Activated naive CD4-positive, alpha-beta T cell treated with anti-CD3 and anti-CD28 coated beads, Interleukin-2, amount 10 ng/mL, durations not matched to agents 7 days and 5 days (primary cell): ENCODE data around the gene CFAP46.
"Not testable (repeated sequence)": the region's sequence is repeated elsewhere in the genome, so short reads cannot be mapped to it uniquely, and the experiment has no call there.

Experiments used
- CTCF ChIA-PET: fragments of 350-600 bp; sonication (Branson Sonifier 250); formaldehyde crosslinking; loops from one replicate; lab custom pipeline; 2021; ENCODE audit warnings: antibody characterized with exemption; lab: Charles Lee
- DNase-seq: peaks from one replicate; pipeline ENCODE4 v3.0.0-alpha.2; 2020
- H3K27ac Mint-ChIP-seq: one replicate; pipeline ENCODE4 v1.8.0; 2021; ENCODE audit warnings: mild to moderate bottlenecking, moderate library complexity, mixed read lengths
- H3K27me3 Mint-ChIP-seq: one replicate; pipeline ENCODE4 v1.8.0; 2021; ENCODE audit warnings: mild to moderate bottlenecking, mixed read lengths
- H3K36me3 Mint-ChIP-seq: one replicate; pipeline ENCODE4 v1.8.0; 2021; ENCODE audit warnings: mixed read lengths
- H3K4me1 Mint-ChIP-seq: one replicate; pipeline ENCODE4 v1.8.0; 2021; ENCODE audit warnings: mixed read lengths
- H3K4me3 Mint-ChIP-seq: one replicate; pipeline ENCODE4 v1.8.0; 2021; ENCODE audit warnings: mild to moderate bottlenecking, moderate library complexity, mixed read lengths
- H3K9me3 Mint-ChIP-seq: one replicate; pipeline ENCODE4 v1.8.0; 2021; ENCODE audit warnings: mixed read lengths

The CFAP46 gene

GRCh38 chr10:132784866-132785722 lies 157.3 kb downstream of the CFAP46 start:
- no peak for DNase-seq
- CTCF ChIA-PET, result no interaction called here
- no peak overlapping the region for H3K4me3 Mint-ChIP-seq
- H3K27me3 Mint-ChIP-seq, result peaks cover 69% of the 10 kb centered on the region
- no peak overlapping the region for H3K27ac Mint-ChIP-seq
- H3K36me3 Mint-ChIP-seq, result peaks cover 13% of the 10 kb centered on the region
- H3K9me3 Mint-ChIP-seq, result no peaks in the 10 kb centered on the region
- H3K4me1 Mint-ChIP-seq, result no peaks in the 10 kb centered on the region

- H3K27ac Mint-ChIP-seq, result peak overlapping the region; percentile 19
- no peak for DNase-seq
- H3K4me1 Mint-ChIP-seq, result no peaks in the 10 kb centered on the region
- peaks cover 60% of the 10 kb centered on the region for H3K27me3 Mint-ChIP-seq
- no peaks in the 10 kb centered on the region for H3K9me3 Mint-ChIP-seq
- H3K4me3 Mint-ChIP-seq, result no peak overlapping the region
- peaks cover 13% of the 10 kb centered on the region for H3K36me3 Mint-ChIP-seq
- CTCF ChIA-PET, result no interaction called here
Observed at GRCh38 chr10:132783940-132784865, 158.2 kb downstream of the CFAP46 start.

- no peaks in the 10 kb centered on the region for H3K9me3 Mint-ChIP-seq
- H3K4me3 Mint-ChIP-seq, result no peak overlapping the region
- H3K27ac Mint-ChIP-seq, result no peak overlapping the region
- CTCF ChIA-PET, result no interaction called here
- no peaks in the 10 kb centered on the region for H3K4me1 Mint-ChIP-seq
- peaks cover 52% of the 10 kb centered on the region for H3K27me3 Mint-ChIP-seq
- H3K36me3 Mint-ChIP-seq, result peaks cover 14% of the 10 kb centered on the region
- DNase-seq, result no peak
Observed at GRCh38 chr10:132783165-132783939, 159.0 kb downstream of the CFAP46 start.

DNA sequence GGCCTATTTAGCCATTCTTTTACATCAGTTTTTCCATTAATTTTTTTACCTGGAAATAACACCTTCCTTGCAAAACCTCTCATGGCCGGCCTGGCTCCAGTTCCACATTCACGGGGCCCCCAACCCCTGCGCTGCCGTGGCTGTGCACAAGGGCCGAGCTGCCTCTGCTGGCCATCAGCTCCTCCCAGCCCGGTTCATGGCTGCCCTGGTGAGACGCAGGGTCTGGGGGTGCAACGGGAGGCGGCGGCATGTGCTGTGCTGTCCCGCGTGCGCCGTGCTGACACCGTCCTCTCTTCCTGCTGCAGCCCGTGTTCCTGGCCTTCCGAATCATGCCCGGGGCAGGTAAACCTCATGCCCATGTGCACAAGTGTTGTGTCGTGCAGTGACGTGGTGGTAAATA lies 160.8 kb downstream of the CFAP46 start:
- CTCF ChIA-PET, result no interaction called here
- no peak for DNase-seq
- H3K27me3 Mint-ChIP-seq, result peaks cover 35% of the 10 kb centered on the region
- H3K9me3 Mint-ChIP-seq, result no peaks in the 10 kb centered on the region
- peaks cover 14% of the 10 kb centered on the region for H3K36me3 Mint-ChIP-seq
- no peak overlapping the region for H3K4me3 Mint-ChIP-seq
- no peak overlapping the region for H3K27ac Mint-ChIP-seq
- no peaks in the 10 kb centered on the region for H3K4me1 Mint-ChIP-seq

- Mint-ChIP-seq H3K4me1 (no peaks in the 10 kb centered on the region), H3K9me3 (no peaks in the 10 kb centered on the region), H3K36me3 (peaks cover 14% of the 10 kb centered on the region), H3K27me3 (peaks cover 25% of the 10 kb centered on the region), H3K27ac (no peak overlapping the region), H3K4me3 (no peak overlapping the region)
- CTCF ChIA-PET, result no interaction called here
- DNase-seq, result no peak
Observed at GRCh38 chr10:132780356-132780755, 162.0 kb downstream of the CFAP46 start.

GRCh38 chr10:132779549-132780294 lies 162.6 kb downstream of the CFAP46 start:
- Mint-ChIP-seq H3K4me1 (no peaks in the 10 kb centered on the region), H3K27ac (no peak overlapping the region), H3K36me3 (peaks cover 14% of the 10 kb centered on the region), H3K27me3 (peaks cover 18% of the 10 kb centered on the region), H3K9me3 (no peaks in the 10 kb centered on the region), H3K4me3 (no peak overlapping the region)
- CTCF ChIA-PET, result no interaction called here
- DNase-seq, result no peak

- Mint-ChIP-seq H3K27ac (no peak overlapping the region), H3K27me3 (no peaks in the 10 kb centered on the region), H3K4me1 (no peaks in the 10 kb centered on the region), H3K36me3 (peaks cover 6% of the 10 kb centered on the region), H3K9me3 (peaks cover 5% of the 10 kb centered on the region), H3K4me3 (no peak overlapping the region)
- no peak for DNase-seq
- CTCF ChIA-PET, result interaction anchor here (1.1 kb wide), 1 partner anchor 123 kb away, joined by 3 read pairs; no protein-coding TSS in a partner anchor
Observed at GRCh38 chr10:132777441-132777840, 164.9 kb downstream of the CFAP46 start.

- CTCF ChIA-PET, result interaction anchor here (1.1 kb wide), 1 partner anchor 122 kb away, joined by 3 read pairs; no protein-coding TSS in a partner anchor
- Mint-ChIP-seq H3K36me3 (peaks cover 3% of the 10 kb centered on the region), H3K27me3 (no peaks in the 10 kb centered on the region), H3K4me1 (no peaks in the 10 kb centered on the region), H3K9me3 (peaks cover 5% of the 10 kb centered on the region), H3K4me3 (no peak overlapping the region), H3K27ac (no peak overlapping the region)
- no peak for DNase-seq
Observed at GRCh38 chr10:132776821-132777220, 165.5 kb downstream of the CFAP46 start.

GRCh38 chr10:132776186-132776585 lies 166.2 kb downstream of the CFAP46 start:
- no peak for DNase-seq
- CTCF ChIA-PET, result no interaction called here

DNA sequence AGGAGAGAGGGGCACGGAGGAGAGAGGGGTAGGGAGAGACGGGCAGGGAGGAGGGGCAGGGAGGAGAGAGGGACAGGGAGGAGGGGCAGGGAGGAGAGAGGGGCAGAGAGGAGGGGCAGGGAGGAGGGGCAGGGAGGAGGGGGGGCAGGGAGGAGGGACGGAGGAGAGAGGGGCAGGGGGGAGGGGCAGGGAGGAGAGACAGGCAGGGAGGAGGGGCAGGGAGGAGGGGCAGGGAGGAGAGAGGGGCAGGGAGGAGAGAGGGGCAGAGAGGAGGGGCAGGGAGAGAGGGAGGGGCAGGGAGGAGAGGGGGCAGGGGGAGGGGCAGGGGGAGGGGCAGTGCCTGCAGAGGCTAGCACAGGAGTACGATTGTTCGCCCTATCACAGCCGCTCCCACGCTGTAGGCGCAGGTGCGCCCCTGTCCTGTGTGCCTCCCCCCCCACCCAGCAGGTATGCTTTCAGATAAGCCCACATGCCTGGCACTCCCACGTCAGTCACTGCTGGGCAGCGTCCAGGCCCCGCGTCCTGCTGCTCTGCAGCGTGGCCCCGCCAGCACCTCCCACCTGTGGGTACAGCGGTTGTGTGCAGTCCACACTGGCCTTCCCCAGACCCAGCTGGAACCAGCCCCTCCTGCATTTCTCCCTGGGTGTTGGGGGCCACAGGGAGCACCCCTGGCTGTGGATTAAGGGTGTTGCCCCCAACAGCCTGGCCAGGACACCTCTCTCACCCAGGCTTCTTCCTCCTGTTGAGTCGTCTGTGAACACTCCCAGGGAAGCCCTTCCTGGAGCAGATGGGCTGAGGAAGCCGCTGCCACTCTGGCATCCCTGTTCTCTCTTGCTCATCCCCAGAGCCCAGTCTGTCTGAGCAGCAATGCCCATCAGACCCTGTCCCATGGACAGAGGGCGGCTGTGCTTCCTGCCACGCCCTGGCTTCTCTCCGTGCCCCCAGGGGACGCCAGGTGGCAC lies 167.2 kb downstream of the CFAP46 start:
- peaks cover 17% of the 10 kb centered on the region for H3K9me3 Mint-ChIP-seq
- H3K4me3 Mint-ChIP-seq, result no peak overlapping the region
- CTCF ChIA-PET, result no interaction called here
- peaks cover 8% of the 10 kb centered on the region for H3K36me3 Mint-ChIP-seq
- DNase-seq, result no peak
- H3K27me3 Mint-ChIP-seq, result no peaks in the 10 kb centered on the region
- no peaks in the 10 kb centered on the region for H3K4me1 Mint-ChIP-seq
- no peak overlapping the region for H3K27ac Mint-ChIP-seq

More at GRCh38 chr10:132776186-132776585, 166.2 kb downstream of the CFAP46 start:
- H3K36me3 Mint-ChIP-seq, result peaks cover 3% of the 10 kb centered on the region
- H3K4me3 Mint-ChIP-seq, result no peak overlapping the region
- no peaks in the 10 kb centered on the region for H3K4me1 Mint-ChIP-seq
- peaks cover 8% of the 10 kb centered on the region for H3K9me3 Mint-ChIP-seq
- H3K27me3 Mint-ChIP-seq, result no peaks in the 10 kb centered on the region
- no peak overlapping the region for H3K27ac Mint-ChIP-seq

DNA sequence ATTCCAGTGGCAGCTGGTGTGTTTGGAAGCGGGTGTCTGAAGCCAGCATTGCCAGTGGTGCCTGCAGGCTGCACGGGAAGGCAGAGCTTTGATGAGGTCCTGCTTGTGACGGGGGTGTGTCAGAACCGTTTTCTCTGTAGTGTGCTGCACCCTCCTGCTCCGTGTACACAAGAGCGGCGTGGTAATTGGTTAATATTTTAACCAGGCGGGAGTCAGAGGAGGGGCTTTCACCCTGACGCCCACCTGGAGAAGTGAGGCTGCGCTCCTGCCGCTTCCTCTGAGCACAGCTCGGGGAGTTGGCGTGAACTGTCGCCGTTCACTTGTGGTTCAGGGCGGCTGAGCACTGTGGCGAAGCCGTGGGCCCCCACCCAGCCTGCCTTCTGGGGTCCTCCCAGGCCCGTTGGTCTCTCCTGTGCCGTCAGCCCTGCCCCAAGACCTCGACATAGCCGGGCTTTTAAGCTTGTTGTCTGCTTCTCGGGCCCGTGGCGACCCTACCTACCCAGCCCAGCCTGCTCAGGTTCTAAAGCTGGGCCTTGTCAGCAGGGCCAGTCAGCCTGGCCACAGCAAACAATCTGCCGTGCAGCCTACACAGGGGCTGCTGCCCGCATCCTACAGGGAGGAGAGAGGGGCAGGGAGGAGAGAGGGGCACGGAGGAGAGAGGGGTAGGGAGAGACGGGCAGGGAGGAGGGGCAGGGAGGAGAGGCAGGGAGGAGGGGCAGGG lies 168.0 kb downstream of the CFAP46 start:
- H3K27me3 Mint-ChIP-seq, result no peaks in the 10 kb centered on the region
- H3K27ac Mint-ChIP-seq, result no peak overlapping the region
- H3K4me1 Mint-ChIP-seq, result no peaks in the 10 kb centered on the region
- CTCF ChIA-PET, result no interaction called here
- peaks cover 17% of the 10 kb centered on the region for H3K9me3 Mint-ChIP-seq
- no peak for DNase-seq
- H3K36me3 Mint-ChIP-seq, result peaks cover 9% of the 10 kb centered on the region
- no peak overlapping the region for H3K4me3 Mint-ChIP-seq

DNA sequence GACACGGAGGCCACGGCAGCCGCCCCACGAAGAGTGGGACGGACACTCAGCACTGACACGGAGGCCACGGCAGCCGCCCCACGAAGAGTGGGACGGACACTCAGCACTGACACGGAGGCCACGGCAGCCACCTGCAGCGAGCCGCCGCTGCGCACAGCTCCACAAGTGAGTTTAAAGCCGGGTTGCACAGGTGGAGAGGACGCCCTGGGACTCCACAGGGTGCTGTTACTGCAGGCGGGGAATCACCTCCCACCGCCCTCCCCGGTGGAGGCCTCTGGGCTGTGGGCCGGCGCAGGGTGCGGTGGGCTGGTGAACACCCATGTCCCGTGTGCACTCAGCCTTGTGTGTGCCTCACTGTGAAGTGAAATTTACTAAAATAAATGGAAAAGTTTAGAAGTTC lies 169.6 kb downstream of the CFAP46 start:
- H3K27me3 Mint-ChIP-seq, H3K4me1 Mint-ChIP-seq, DNase-seq, H3K27ac Mint-ChIP-seq, H3K4me3 Mint-ChIP-seq, CTCF ChIA-PET: not testable (repeated sequence)
- peaks cover 20% of the 10 kb centered on the region for H3K36me3 Mint-ChIP-seq
- peaks cover 26% of the 10 kb centered on the region for H3K9me3 Mint-ChIP-seq
